Fibroblast of skin of abdomen (primary cell): ENCODE measurements around the gene FAM168A.
"Not testable (repeated sequence)": the region's sequence is repeated elsewhere in the genome, so short reads cannot be mapped to it uniquely, and the experiment has no call there.

Experiments
- DNase-seq: peaks from one replicate; pipeline ENCODE4 v3.0.0-alpha.2; 2013

Gene FAM168A

GRCh38 chr11:73516080-73516479 lies 81.8 kb downstream of the FAM168A start:
- DNase-seq, result no peak

GRCh38 chr11:73513707-73514106 lies 84.2 kb downstream of the FAM168A start:
- DNase-seq, result no peak

GRCh38 chr11:73510877-73511276 lies 87.0 kb downstream of the FAM168A start:
- no peak for DNase-seq

- no peak for DNase-seq
Observed at GRCh38 chr11:73510106-73510505, 87.8 kb downstream of the FAM168A start.

GRCh38 chr11:73509188-73509587 lies 88.7 kb downstream of the FAM168A start:
- DNase-seq, result no peak

GRCh38 chr11:73508243-73509176 lies 89.4 kb downstream of the FAM168A start:
- DNase-seq, result no peak

GRCh38 chr11:73507086-73507485 lies 90.8 kb downstream of the FAM168A start:
- DNase-seq, result peak; percentile 29

GRCh38 chr11:73506038-73506437 lies 91.9 kb downstream of the FAM168A start:
- no peak for DNase-seq

- DNase-seq, result no peak
Observed at GRCh38 chr11:73498343-73498742, 99.6 kb downstream of the FAM168A start.

- DNase-seq, result no peak
Observed at GRCh38 chr11:73496134-73496533, 101.8 kb downstream of the FAM168A start.

- no peak for DNase-seq
Observed at GRCh38 chr11:73495731-73496130, 102.2 kb downstream of the FAM168A start.

- DNase-seq, result peak; percentile 85
Observed at GRCh38 chr11:73493956-73494598, 103.8 kb downstream of the FAM168A start.

GRCh38 chr11:73481626-73482025 lies 116.3 kb downstream of the FAM168A start:
- no peak for DNase-seq

GRCh38 chr11:73480677-73481076 lies 117.2 kb downstream of the FAM168A start:
- DNase-seq, result peak; percentile 8

- DNase-seq, result peak; percentile 35
Observed at GRCh38 chr11:73478737-73479347, 119.1 kb downstream of the FAM168A start.

GRCh38 chr11:73477518-73477917 lies 120.4 kb downstream of the FAM168A start:
- no peak for DNase-seq

- no peak for DNase-seq
Observed at GRCh38 chr11:73475549-73476095, 122.3 kb downstream of the FAM168A start.

- no peak for DNase-seq
Observed at GRCh38 chr11:73473252-73473651, 124.7 kb downstream of the FAM168A start.

- DNase-seq, result not testable (repeated sequence)
Observed at GRCh38 chr11:73470036-73470612, 127.8 kb downstream of the FAM168A start.

GRCh38 chr11:73469401-73469800 lies 128.5 kb downstream of the FAM168A start:
- no peak for DNase-seq

GRCh38 chr11:73468590-73469161 lies 129.2 kb downstream of the FAM168A start:
- DNase-seq, result no peak

- no peak for DNase-seq
Observed at GRCh38 chr11:73467505-73467904, 130.4 kb downstream of the FAM168A start.
